HEK293T (cell line): Measurements from ENCODE around the gene GSTM2.

Experiments used
- FOXA1 ChIP-seq: fragments of 450-650 bp; IDR thresholded peaks from 2 replicates; pipeline ENCODE4 v1.6.1; 2016; ENCODE audit warnings: mild to moderate bottlenecking
- FOXM1 ChIP-seq: fragments of 450-650 bp; IDR thresholded peaks from 2 replicates; pipeline ENCODE4 v1.6.1; 2017; ENCODE audit warnings: mild to moderate bottlenecking, borderline replicate concordance
- HDGF ChIP-seq: fragments of 450-650 bp; IDR thresholded peaks from 2 replicates; pipeline ENCODE4 v1.6.1; 2017; ENCODE audit warnings: antibody characterized with exemption, borderline replicate concordance
- SP1 ChIP-seq: fragments of 450-650 bp; IDR thresholded peaks from 2 replicates; pipeline ENCODE4 v1.6.1; 2017

DNA sequence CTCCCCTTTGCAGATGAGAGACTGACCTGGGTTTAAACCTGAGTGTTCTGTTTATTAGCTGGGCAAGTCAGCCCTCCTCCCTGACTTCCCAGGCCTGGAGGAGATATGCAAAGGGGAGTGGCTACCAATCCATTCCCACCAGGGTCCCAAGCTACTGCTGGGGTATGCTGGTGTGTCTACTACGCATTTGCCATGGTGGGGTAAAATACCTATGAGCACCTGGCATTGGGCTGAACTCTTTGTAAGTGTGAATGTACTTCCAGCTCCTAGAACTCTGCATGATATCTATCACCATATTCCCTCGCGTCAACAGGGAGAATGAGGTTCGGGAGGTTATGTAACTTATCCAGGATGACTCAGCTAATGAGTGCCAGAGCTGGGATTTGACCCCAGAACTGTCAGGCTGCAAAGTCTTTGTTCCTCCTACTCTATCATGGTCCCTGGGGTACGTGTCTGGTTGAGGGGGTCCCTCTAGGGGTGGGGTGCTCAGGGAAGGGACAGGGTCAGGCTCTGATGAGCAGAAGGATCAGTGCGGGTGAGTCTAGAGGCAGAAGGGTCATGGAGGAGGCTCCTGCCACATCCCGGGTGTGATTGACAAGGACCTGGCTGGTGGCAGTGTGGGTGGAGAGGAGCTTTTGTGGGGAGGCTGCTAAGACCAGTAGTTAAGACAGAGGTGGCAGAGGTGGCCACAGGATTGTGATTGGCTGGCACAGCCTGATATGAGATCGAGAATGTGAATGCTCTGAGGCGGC lies 31.5 kb upstream of the GSTM2 start:
- TF ChIP-seq FOXM1 (no peak), SP1 (no peak), FOXA1 (no peak), HDGF (no peak)
